ENCODE results near the gene DNAAF1.
"Not testable (repeated sequence)": the region's sequence is repeated elsewhere in the genome, so short reads cannot be mapped to it uniquely, and the experiment has no call there.

The DNAAF1 gene

GRCh38 chr16:84184775-84185174 lies 39.7 kb downstream of the DNAAF1 start:
- no peak for DNase-seq

- DNase-seq = peak; percentile 93
These were observed 41.8 kb downstream of the DNAAF1 start, which contains the start of gene TAF1C for GRCh38 chr16:84186685-84187437. TAF1C (minus strand) TSS chr16:84187057; CDS start chr16:84184988, 2,069 bp downstream.

GRCh38 chr16:84190731-84191388 lies 45.8 kb downstream of the DNAAF1 start, which contains the start of gene ADAD2:
ADAD2 (plus strand) TSS chr16:84191157; CDS start chr16:84191231, 74 bp downstream.
- no peak for DNase-seq

GRCh38 chr16:84191466-84191865 lies 46.4 kb downstream of the DNAAF1 start:
- DNase-seq = no peak

- peak; percentile 25 for DNase-seq
These were observed 48.4 kb downstream of the DNAAF1 start for GRCh38 chr16:84193480-84193879.

GRCh38 chr16:84194018-84194417 lies 48.9 kb downstream of the DNAAF1 start:
- no peak for DNase-seq

GRCh38 chr16:84194470-84195200 lies 49.5 kb downstream of the DNAAF1 start:
- DNase-seq = peak; percentile 62

GRCh38 chr16:84195201-84196093 lies 50.3 kb downstream of the DNAAF1 start:
- no peak for DNase-seq

GRCh38 chr16:84196101-84196500 lies 51.0 kb downstream of the DNAAF1 start:
- no peak for DNase-seq

- DNase-seq = no peak
These were observed 51.8 kb downstream of the DNAAF1 start for GRCh38 chr16:84196727-84197394.

- no peak for DNase-seq
These were observed 52.5 kb downstream of the DNAAF1 start for GRCh38 chr16:84197466-84198128.

GRCh38 chr16:84198401-84198800 lies 53.3 kb downstream of the DNAAF1 start:
- no peak for DNase-seq

GRCh38 chr16:84199097-84199496 lies 54.0 kb downstream of the DNAAF1 start:
- no peak for DNase-seq

- no peak for DNase-seq
These were observed 54.8 kb downstream of the DNAAF1 start for GRCh38 chr16:84199861-84200260.

GRCh38 chr16:84204551-84204950 lies 59.4 kb downstream of the DNAAF1 start:
- not testable (repeated sequence) for DNase-seq

- DNase-seq = not testable (repeated sequence)
These were observed 60.0 kb downstream of the DNAAF1 start for GRCh38 chr16:84205123-84205522.

- no peak for DNase-seq
These were observed 61.0 kb downstream of the DNAAF1 start for GRCh38 chr16:84205976-84206691.

- no peak for DNase-seq
These were observed 62.1 kb downstream of the DNAAF1 start for GRCh38 chr16:84207251-84207650.

- no peak for DNase-seq
These were observed 62.8 kb downstream of the DNAAF1 start for GRCh38 chr16:84207879-84208278.

GRCh38 chr16:84209989-84210388 lies 64.9 kb downstream of the DNAAF1 start:
- no peak for DNase-seq

GRCh38 chr16:84212154-84212553 lies 67.0 kb downstream of the DNAAF1 start:
- DNase-seq = no peak
